ENCODE results near the gene CD300LG.

CD300LG gene

GRCh38 chr17:43909537-43910231 is 62.7 kb downstream of the CD300LG start:
- no peak for DNase-seq

- no peak for DNase-seq
Observed at GRCh38 chr17:43911904-43912303, 64.9 kb downstream of the CD300LG start.

- DNase-seq = no peak
Observed at GRCh38 chr17:43912635-43913304, 65.8 kb downstream of the CD300LG start.

Data from CD4-positive, alpha-beta T cell treated with Interleukin-10 for 1 hour (primary cell).